Keratinocyte (primary cell): Measurements from ENCODE around the gene POM121L2. TPM values are rescaled to one million over a fixed set of nuclear protein-coding genes. Genes with fewer than 3 reads are reported as not detected.

Experiments used
- DNase-seq: peaks from one replicate; pipeline ENCODE4 v3.0.0-alpha.2; 2011; ENCODE audit warnings: low read depth, missing footprints, low spot score
- FAIRE-seq: peaks from 2 replicates; lab custom pipeline; 2011; peaks lifted over from hg19 to GRCh38; lab: Jason Lieb, UNC
- H2AFZ ChIP-seq: 2 replicates; pipeline ENCODE4 v1.6.0; 2012; ENCODE audit warnings: low read length, control low read depth, inconsistent platforms; ENCODE audit not compliant: control insufficient read depth
- H3K27ac ChIP-seq: 2 replicates; pipeline ENCODE4 v1.5.1; 2011; ENCODE audit warnings: low read length; ENCODE audit not compliant: control insufficient read depth, insufficient read depth
- H3K27me3 ChIP-seq: 3 replicates; pipeline ENCODE4 v1.6.0; 2011; ENCODE audit warnings: low read length; ENCODE audit not compliant: control insufficient read depth, insufficient read depth; ENCODE audit errors: extremely low read depth
- H3K36me3 ChIP-seq, 2 experiments: 2 replicates in 1 of 2; 3 replicates in 1 of 2; pipeline ENCODE4 v1.5.1; 2011; ENCODE audit warnings: low read length in 2 of 2, mild to moderate bottlenecking in 1 of 2; ENCODE audit not compliant: control insufficient read depth in 2 of 2, insufficient read depth in 2 of 2; ENCODE audit errors: extremely low read depth in 1 of 2
- H3K4me1 ChIP-seq: 3 replicates; pipeline ENCODE4 v1.5.1; 2011; ENCODE audit warnings: low read length; ENCODE audit not compliant: control insufficient read depth, insufficient read depth; ENCODE audit errors: extremely low read depth
- H3K4me2 ChIP-seq: 3 replicates; pipeline ENCODE4 v1.6.0; 2011; ENCODE audit warnings: low read depth, low read length; ENCODE audit not compliant: control insufficient read depth, insufficient read depth; ENCODE audit errors: extremely low read depth
- H3K4me3 ChIP-seq, 3 experiments: fragments of 200-600 bp in 1 of 3; sonication (generic) in 1 of 3; 2 replicates in 2 of 3; 3 replicates in 1 of 3; pipeline ENCODE4 v1.5.1; 2011 to 2016; ENCODE audit warnings: low read length in 3 of 3, mild to moderate bottlenecking in 3 of 3, control low read depth in 2 of 3, inconsistent platforms in 1 of 3, low read depth in 1 of 3, mixed read lengths in 1 of 3, mixed run types in 1 of 3, moderate library complexity in 1 of 3; ENCODE audit not compliant: control insufficient read depth in 2 of 3, insufficient read depth in 2 of 3; ENCODE audit errors: extremely low read depth in 1 of 3
- H3K79me2 ChIP-seq: 2 replicates; pipeline ENCODE4 v1.6.0; 2012; ENCODE audit warnings: low read length; ENCODE audit not compliant: control insufficient read depth, insufficient read depth
- H3K9ac ChIP-seq: 3 replicates; pipeline ENCODE4 v1.6.0; 2011; ENCODE audit warnings: low read length; ENCODE audit not compliant: control insufficient read depth, insufficient read depth; ENCODE audit errors: extremely low read depth
- H3K9me1 ChIP-seq: 3 replicates; pipeline ENCODE4 v1.6.0; 2011; ENCODE audit warnings: low read length; ENCODE audit not compliant: control insufficient read depth, insufficient read depth; ENCODE audit errors: extremely low read depth
- H3K9me3 ChIP-seq: 2 replicates; pipeline ENCODE4 v1.5.1; 2012; ENCODE audit warnings: low read depth, low read length; ENCODE audit not compliant: control insufficient read depth
- H4K20me1 ChIP-seq: 3 replicates; pipeline ENCODE4 v1.6.0; 2011; ENCODE audit warnings: low read length; ENCODE audit not compliant: control insufficient read depth, insufficient read depth; ENCODE audit errors: extremely low read depth
- CTCF ChIP-seq, 3 experiments: IDR thresholded peaks in 1 of 3; conservative IDR thresholded peaks in 1 of 3; optimal IDR thresholded peaks in 1 of 3; 2 replicates in 2 of 3; 3 replicates in 1 of 3; pipeline versions ENCODE3 to v1.5.1; 2011; ENCODE audit warnings: low read length in 3 of 3, mild to moderate bottlenecking in 3 of 3, moderate library complexity in 2 of 3, control low read depth in 1 of 3, inconsistent platforms in 1 of 3; ENCODE audit not compliant: insufficient read depth in 2 of 3; ENCODE audit errors: extremely low read depth in 1 of 3
- EZH2 ChIP-seq: IDR thresholded peaks from one replicate; pipeline ENCODE4 v1.6.1; 2012; ENCODE audit warnings: inconsistent platforms, mild to moderate bottlenecking, low read length, moderate library complexity
- dilution Hi-C: fragments of 300-500 bp; cut with MboI; formaldehyde crosslinking; loops from one replicate; pipeline ENCODE4 v1.7.0; 2020; ENCODE audit warnings: low sequenced_read_pairs; ENCODE audit not compliant: extremely low pct_ligation_motif_present
- polyA plus RNA-seq, 5 experiments: library from polyadenylated mRNA; depleted of rRNA in 3 of 5; stranded (reverse) in 3 of 5; stranded (forward) in 1 of 5; unstranded in 1 of 5; fragments of >200 nt; gene quantifications; 1 replicate in 1 of 5; 2 replicates in 3 of 5; 3 replicates in 1 of 5; pipeline versions ENCODE4 v1.2.1 to v1.2.3, GENCODE V29; 2011 to 2012; ENCODE audit warnings: missing spikeins in 2 of 5, low read depth in 1 of 5, low replicate concordance in 1 of 5

Gene POM121L2
- polyA plus RNA-seq, 1 donor (not counting 4 experiments of a cell fraction or from before 2014, with no cell fraction given) = not detected

GRCh38 chr6:27275025-27275956, 36.8 kb downstream of the POM121L2 start:
- Histone ChIP-seq H3K4me1 (peaks cover 4% of the 10 kb centered on the region), H2AFZ (peak overlapping the region; percentile 66), H3K4me2 (peak overlapping the region; percentile 78), H3K9me1 (no peaks in the 10 kb centered on the region), H4K20me1 (no peaks in the 10 kb centered on the region), H3K27ac (no peak overlapping the region), H3K9me3 (no peaks in the 10 kb centered on the region), H3K79me2 (no peaks in the 10 kb centered on the region), H3K4me3 (peak overlapping the region in 2 of 3 experiments; percentile 27 to 60), H3K36me3 (no peaks in the 10 kb centered on the region), H3K27me3 (no peaks in the 10 kb centered on the region), H3K9ac (no peak overlapping the region)
- DNase-seq = no peak
- TF ChIP-seq EZH2 (no peak), CTCF (optimal IDR thresholded peaks at IDR 0.05 in 1 of 3, IDR thresholded peaks at IDR 0.05 in 1 of 3, conservative IDR thresholded peaks at IDR 0.05 in 1 of 3; ENCODE audit: extremely low read depth in 1 of 3, insufficient read depth in 2 of 3, low read length in 3 of 3) (no peak)
- dilution Hi-C loops = no loop called here
- peak; percentile 75 for FAIRE-seq

GRCh38 chr6:27273783-27274182, 38.3 kb downstream of the POM121L2 start:
- Histone ChIP-seq H4K20me1 (no peaks in the 10 kb centered on the region), H3K36me3 (no peaks in the 10 kb centered on the region), H3K79me2 (no peaks in the 10 kb centered on the region), H3K4me2 (no peak overlapping the region), H3K27ac (no peak overlapping the region), H3K4me3 (no peak overlapping the region), H3K9me3 (no peaks in the 10 kb centered on the region), H3K9me1 (no peaks in the 10 kb centered on the region), H2AFZ (no peak overlapping the region), H3K4me1 (peaks cover 4% of the 10 kb centered on the region), H3K27me3 (no peaks in the 10 kb centered on the region), H3K9ac (no peak overlapping the region)
- DNase-seq = no peak
- TF ChIP-seq CTCF (optimal IDR thresholded peaks at IDR 0.05 in 1 of 3, IDR thresholded peaks at IDR 0.05 in 1 of 3, conservative IDR thresholded peaks at IDR 0.05 in 1 of 3; ENCODE audit: extremely low read depth in 1 of 3, insufficient read depth in 2 of 3, low read length in 3 of 3) (no peak), EZH2 (no peak)
- FAIRE-seq = no peak
- dilution Hi-C loops = no loop called here
